Measurements from ENCODE around the gene BRINP1. TPM values are rescaled to one million over a fixed set of nuclear protein-coding genes. Genes with fewer than 3 reads are reported as not detected.

BRINP1 gene
- total RNA-seq, 1 donor from 2014 or later = 0.07 TPM

GRCh38 chr9:119332522-119332921, 36.7 kb downstream of the BRINP1 start:
- TF ChIP-seq, protein P1, sequence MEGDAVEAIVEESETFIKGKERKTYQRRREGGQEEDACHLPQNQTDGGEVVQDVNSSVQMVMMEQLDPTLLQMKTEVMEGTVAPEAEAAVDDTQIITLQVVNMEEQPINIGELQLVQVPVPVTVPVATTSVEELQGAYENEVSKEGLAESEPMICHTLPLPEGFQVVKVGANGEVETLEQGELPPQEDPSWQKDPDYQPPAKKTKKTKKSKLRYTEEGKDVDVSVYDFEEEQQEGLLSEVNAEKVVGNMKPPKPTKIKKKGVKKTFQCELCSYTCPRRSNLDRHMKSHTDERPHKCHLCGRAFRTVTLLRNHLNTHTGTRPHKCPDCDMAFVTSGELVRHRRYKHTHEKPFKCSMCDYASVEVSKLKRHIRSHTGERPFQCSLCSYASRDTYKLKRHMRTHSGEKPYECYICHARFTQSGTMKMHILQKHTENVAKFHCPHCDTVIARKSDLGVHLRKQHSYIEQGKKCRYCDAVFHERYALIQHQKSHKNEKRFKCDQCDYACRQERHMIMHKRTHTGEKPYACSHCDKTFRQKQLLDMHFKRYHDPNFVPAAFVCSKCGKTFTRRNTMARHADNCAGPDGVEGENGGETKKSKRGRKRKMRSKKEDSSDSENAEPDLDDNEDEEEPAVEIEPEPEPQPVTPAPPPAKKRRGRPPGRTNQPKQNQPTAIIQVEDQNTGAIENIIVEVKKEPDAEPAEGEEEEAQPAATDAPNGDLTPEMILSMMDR (IDR thresholded peaks at IDR 0.05) = no peak
- H3K27me3 Mint-ChIP-seq (ENCODE audit: low read depth) = no peaks in the 10 kb centered on the region
- H3K9me3 Mint-ChIP-seq (ENCODE audit: low read depth) = peaks cover 30% of the 10 kb centered on the region
- no peak for DNase-seq (ENCODE audit: low spot score)
- H3K4me1 Mint-ChIP-seq (ENCODE audit: low read depth) = no peaks in the 10 kb centered on the region
- no peak overlapping the region for H3K4me3 Mint-ChIP-seq (ENCODE audit: unreplicated experiment)
- no peak overlapping the region for H3K27ac Mint-ChIP-seq (ENCODE audit: unreplicated experiment)
- peaks cover 4% of the 10 kb centered on the region for H3K36me3 Mint-ChIP-seq (ENCODE audit: low read depth)

GRCh38 chr9:119322184-119322583, 47.1 kb downstream of the BRINP1 start:
- H3K4me1 Mint-ChIP-seq (ENCODE audit: low read depth) = no peaks in the 10 kb centered on the region
- DNase-seq (ENCODE audit: low spot score) = no peak
- peaks cover 25% of the 10 kb centered on the region for H3K9me3 Mint-ChIP-seq (ENCODE audit: low read depth)
- no peak overlapping the region for H3K4me3 Mint-ChIP-seq (ENCODE audit: unreplicated experiment)
- no peaks in the 10 kb centered on the region for H3K36me3 Mint-ChIP-seq (ENCODE audit: low read depth)
- no peaks in the 10 kb centered on the region for H3K27me3 Mint-ChIP-seq (ENCODE audit: low read depth)
- TF ChIP-seq, protein P1 (IDR thresholded peaks at IDR 0.05) = no peak
- no peak overlapping the region for H3K27ac Mint-ChIP-seq (ENCODE audit: unreplicated experiment)

DNA sequence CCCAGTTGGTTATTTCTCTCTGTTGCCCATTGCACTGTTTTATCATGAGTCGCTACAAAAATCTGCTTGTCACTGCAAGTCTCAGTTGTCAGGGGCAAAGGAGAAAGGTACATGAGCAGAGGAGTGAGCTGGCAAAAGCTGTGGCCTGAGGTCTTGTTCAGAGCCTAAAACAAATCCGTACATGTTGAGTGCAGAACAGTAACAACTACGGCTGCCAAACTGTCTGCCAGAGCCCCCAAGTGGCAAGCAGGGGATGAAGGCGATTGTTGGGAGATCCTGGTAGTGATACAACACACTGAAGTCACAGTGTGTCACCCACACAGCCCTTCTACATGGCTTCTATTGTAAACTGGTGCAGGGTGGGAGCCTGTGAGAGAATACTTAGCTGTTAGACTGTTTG, 50.9 kb downstream of the BRINP1 start:
- Mint-ChIP-seq H3K27ac (ENCODE audit: unreplicated experiment) (no peak overlapping the region), H3K27me3 (ENCODE audit: low read depth) (no peaks in the 10 kb centered on the region)

GRCh38 chr9:119313846-119314245, 55.4 kb downstream of the BRINP1 start:
- DNase-seq (ENCODE audit: low spot score) = no peak
- H3K4me1 Mint-ChIP-seq (ENCODE audit: low read depth) = no peaks in the 10 kb centered on the region
- no peaks in the 10 kb centered on the region for H3K36me3 Mint-ChIP-seq (ENCODE audit: low read depth)
- no peaks in the 10 kb centered on the region for H3K27me3 Mint-ChIP-seq (ENCODE audit: low read depth)
- peaks cover 4% of the 10 kb centered on the region for H3K9me3 Mint-ChIP-seq (ENCODE audit: low read depth)
- no peak overlapping the region for H3K4me3 Mint-ChIP-seq (ENCODE audit: unreplicated experiment)
- H3K27ac Mint-ChIP-seq (ENCODE audit: unreplicated experiment) = no peak overlapping the region
- TF ChIP-seq, protein P1 (IDR thresholded peaks at IDR 0.05) = no peak

More for the DNA sequence above, 50.9 kb downstream of the BRINP1 start:
- H3K9me3 Mint-ChIP-seq (ENCODE audit: low read depth) = peaks cover 20% of the 10 kb centered on the region
- no peak for DNase-seq (ENCODE audit: low spot score)
- H3K4me1 Mint-ChIP-seq (ENCODE audit: low read depth) = no peaks in the 10 kb centered on the region
- no peak overlapping the region for H3K4me3 Mint-ChIP-seq (ENCODE audit: unreplicated experiment)
- TF ChIP-seq, protein P1 (IDR thresholded peaks at IDR 0.05) = no peak
- no peaks in the 10 kb centered on the region for H3K36me3 Mint-ChIP-seq (ENCODE audit: low read depth)

DNA sequence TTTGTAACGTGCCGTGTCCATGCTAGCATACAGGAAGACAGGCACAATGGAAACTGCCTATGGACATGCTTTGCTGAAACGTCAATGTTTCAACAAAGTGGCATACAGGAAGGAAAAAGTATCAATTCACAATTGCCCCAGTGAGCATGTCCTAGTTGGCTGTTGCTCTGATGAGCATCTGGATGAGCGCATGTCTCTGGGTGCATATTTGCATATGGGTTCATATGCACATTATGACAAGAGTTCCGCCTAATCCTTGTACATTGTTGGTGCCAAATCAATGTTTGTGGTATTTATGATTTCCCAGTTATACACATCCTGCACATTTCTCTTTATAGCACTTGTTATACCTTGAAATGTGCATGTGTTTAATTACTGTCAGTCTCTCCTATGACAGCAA, 58.5 kb downstream of the BRINP1 start:
- H3K9me3 Mint-ChIP-seq (ENCODE audit: low read depth) = no peaks in the 10 kb centered on the region
- no peak overlapping the region for H3K27ac Mint-ChIP-seq (ENCODE audit: unreplicated experiment)
- DNase-seq (ENCODE audit: low spot score) = no peak
- no peaks in the 10 kb centered on the region for H3K4me1 Mint-ChIP-seq (ENCODE audit: low read depth)
- no peak overlapping the region for H3K4me3 Mint-ChIP-seq (ENCODE audit: unreplicated experiment)
- TF ChIP-seq, protein P1 (IDR thresholded peaks at IDR 0.05) = no peak
- H3K27me3 Mint-ChIP-seq (ENCODE audit: low read depth) = no peaks in the 10 kb centered on the region
- no peaks in the 10 kb centered on the region for H3K36me3 Mint-ChIP-seq (ENCODE audit: low read depth)
